H9 (cell line): ENCODE measurements around the gene SKIC8. TPM values are rescaled to one million over a fixed set of nuclear protein-coding genes. Genes with fewer than 3 reads are reported as not detected.

Source experiments
- DNase-seq: peaks from one replicate; pipeline ENCODE4 v3.0.0-alpha.2; 2017
- H2AFZ ChIP-seq: one replicate; pipeline ENCODE4 v1.6.1; 2013; ENCODE audit warnings: mild to moderate bottlenecking, low read length, control low read depth, moderate library complexity
- H2AK5ac ChIP-seq: 2 replicates; pipeline ENCODE4 v1.6.1; 2013; ENCODE audit warnings: low read length, control low read depth, mixed read lengths; ENCODE audit not compliant: insufficient read length
- H2BK120ac ChIP-seq: one replicate; pipeline ENCODE4 v1.6.1; 2013; ENCODE audit warnings: low read depth, mild to moderate bottlenecking, low read length, control low read depth, inconsistent platforms; ENCODE audit not compliant: poor library complexity, severe bottlenecking
- H2BK12ac ChIP-seq: 2 replicates; pipeline ENCODE4 v1.6.1; 2013; ENCODE audit warnings: low read length, control low read depth, mixed read lengths, low read depth; ENCODE audit not compliant: insufficient read length
- H2BK15ac ChIP-seq: 2 replicates; pipeline ENCODE4 v1.6.1; 2013; ENCODE audit warnings: low read depth, low read length, control low read depth
- H2BK20ac ChIP-seq: one replicate; pipeline ENCODE4 v1.6.1; 2013; ENCODE audit warnings: low read depth, mild to moderate bottlenecking, low read length, control low read depth, inconsistent platforms; ENCODE audit not compliant: poor library complexity, severe bottlenecking
- H2BK5ac ChIP-seq: 2 replicates; pipeline ENCODE4 v1.6.1; 2013; ENCODE audit warnings: low read length, control low read depth, mixed read lengths; ENCODE audit not compliant: insufficient read length
- H3K14ac ChIP-seq: 2 replicates; pipeline ENCODE4 v1.6.1; 2013; ENCODE audit warnings: low read length, control low read depth; ENCODE audit not compliant: insufficient read depth
- H3K18ac ChIP-seq: 2 replicates; pipeline ENCODE4 v1.6.1; 2013; ENCODE audit warnings: low read depth, mild to moderate bottlenecking, mixed read lengths, low read length, control low read depth; ENCODE audit not compliant: insufficient read length
- H3K23ac ChIP-seq: 2 replicates; pipeline ENCODE4 v1.6.1; 2013; ENCODE audit warnings: low read length, control low read depth, mixed read lengths, low read depth; ENCODE audit not compliant: insufficient read length
- H3K23me2 ChIP-seq: 2 replicates; pipeline ENCODE4 v1.6.1; 2013; ENCODE audit warnings: low read depth, mild to moderate bottlenecking, mixed read lengths, low read length, control low read depth; ENCODE audit not compliant: insufficient read length, poor library complexity, severe bottlenecking
- H3K27ac ChIP-seq: 2 replicates; pipeline ENCODE4 v1.5.1; 2013; ENCODE audit warnings: low read length, control low read depth, mixed read lengths, low read depth; ENCODE audit not compliant: insufficient read length
- H3K27me3 ChIP-seq: 2 replicates; pipeline ENCODE4 v1.6.1; 2013; ENCODE audit warnings: low read length, control low read depth, inconsistent platforms; ENCODE audit not compliant: insufficient read depth
- H3K4ac ChIP-seq: 2 replicates; pipeline ENCODE4 v1.6.1; 2013; ENCODE audit warnings: low read depth, mild to moderate bottlenecking, control low read depth, inconsistent platforms, low read length, moderate library complexity
- H3K4me1 ChIP-seq: 2 replicates; pipeline ENCODE4 v1.6.1; 2013; ENCODE audit warnings: low read length, control low read depth, inconsistent platforms; ENCODE audit not compliant: insufficient read depth
- H3K4me2 ChIP-seq: 2 replicates; pipeline ENCODE4 v1.6.1; 2013; ENCODE audit warnings: low read length, control low read depth, mixed read lengths; ENCODE audit not compliant: insufficient read length, insufficient read depth
- H3K56ac ChIP-seq: 2 replicates; pipeline ENCODE4 v1.6.1; 2013; ENCODE audit warnings: low read depth, mild to moderate bottlenecking, mixed read lengths, low read length, control low read depth; ENCODE audit not compliant: insufficient read length
- H3K79me1 ChIP-seq: 2 replicates; pipeline ENCODE4 v1.6.1; 2013; ENCODE audit warnings: low read depth, mild to moderate bottlenecking, moderate library complexity, low read length, control low read depth, inconsistent platforms; ENCODE audit not compliant: insufficient read depth, poor library complexity, severe bottlenecking
- H3K79me2 ChIP-seq: 2 replicates; pipeline ENCODE4 v1.6.1; 2013; ENCODE audit warnings: low read length, control low read depth, inconsistent platforms; ENCODE audit not compliant: insufficient read depth
- H3K9ac ChIP-seq: 2 replicates; pipeline ENCODE4 v1.6.1; 2013; ENCODE audit warnings: low read length, control low read depth, mixed read lengths; ENCODE audit not compliant: insufficient read length; ENCODE audit errors: extremely low read depth
- H3K9me3 ChIP-seq: one replicate; pipeline ENCODE4 v1.6.1; 2013; ENCODE audit warnings: low read depth, low read length, inconsistent platforms; ENCODE audit not compliant: control insufficient read depth
- H3T11ph ChIP-seq: one replicate; pipeline ENCODE4 v1.6.1; 2013; ENCODE audit warnings: mild to moderate bottlenecking, low read length, control low read depth, inconsistent platforms
- H4K20me1 ChIP-seq: one replicate; pipeline ENCODE4 v1.6.1; 2013; ENCODE audit not compliant: control insufficient read depth, insufficient read length, insufficient read depth
- H4K5ac ChIP-seq: 2 replicates; pipeline ENCODE4 v1.6.1; 2013; ENCODE audit warnings: low read depth, mild to moderate bottlenecking, mixed read lengths, low read length, control low read depth; ENCODE audit not compliant: insufficient read length
- H4K8ac ChIP-seq: replicated peaks from 2 replicates; pipeline ENCODE4 v1.6.1; 2013; ENCODE audit warnings: low read length, control low read depth, mixed read lengths, low read depth; ENCODE audit not compliant: insufficient read length
- H4K91ac ChIP-seq: 2 replicates; pipeline ENCODE4 v1.6.1; 2013; ENCODE audit warnings: low read depth, mild to moderate bottlenecking, moderate library complexity, mixed read lengths, low read length, control low read depth; ENCODE audit not compliant: insufficient read length
- H3K27ac Mint-ChIP-seq, 3 experiments: 2 replicates in 2 of 3; 3 replicates in 1 of 3; pipeline ENCODE4 v1.8.0; 2020 to 2021; ENCODE audit warnings: mixed read lengths in 3 of 3, mild to moderate bottlenecking in 1 of 3, moderate library complexity in 1 of 3
- H3K27me3 Mint-ChIP-seq: 2 replicates; pipeline ENCODE4 v1.8.0; 2021; ENCODE audit warnings: low read depth, mild to moderate bottlenecking, moderate library complexity, mixed read lengths
- H3K36me3 Mint-ChIP-seq, 3 experiments: 2 replicates in 2 of 3; 3 replicates in 1 of 3; pipeline ENCODE4 v1.8.0; 2020 to 2021; ENCODE audit warnings: low read depth in 3 of 3, mixed read lengths in 3 of 3; ENCODE audit not compliant: insufficient read depth in 1 of 3
- H3K4me1 Mint-ChIP-seq, 2 experiments: 2 replicates each; pipeline ENCODE4 v1.8.0; 2020; ENCODE audit warnings: mixed read lengths in 2 of 2
- H3K4me3 Mint-ChIP-seq, 2 experiments: 2 replicates in 1 of 2; 3 replicates in 1 of 2; pipeline ENCODE4 v1.8.0; 2020 to 2021; ENCODE audit warnings: mild to moderate bottlenecking in 2 of 2, mixed read lengths in 2 of 2, moderate library complexity in 1 of 2
- H3K9me3 Mint-ChIP-seq, 2 experiments: 2 replicates in 1 of 2; 3 replicates in 1 of 2; pipeline ENCODE4 v1.8.0; 2020; ENCODE audit warnings: mild to moderate bottlenecking in 2 of 2, mixed read lengths in 2 of 2, moderate library complexity in 1 of 2
- WGBS: extraction: QIAGEN DNeasy Blood & Tissue Kit; methylation state at CpG from one replicate; pipeline ENCODE4 v1.1.7; 2013; ENCODE audit warnings: missing lambda C conversion rate, low lambda C conversion rate, mixed read lengths; ENCODE audit not compliant: insufficient read length; ENCODE audit errors: extremely low coverage; 5-methylcytosine and 5-hydroxymethylcytosine counted together
- total RNA-seq: library from RNA; stranded (reverse); gene quantifications from 2 replicates; pipeline ENCODE4 v1.2.1, GENCODE V29; 2021
- TF ChIP-seq, protein P1 (sequence below): fragments of 200-600 bp; sonication (generic); conservative IDR thresholded peaks from 3 replicates; pipeline ENCODE4 v1.8.0; 2021; ENCODE audit warnings: antibody characterized with exemption, mild to moderate bottlenecking

Gene SKIC8
- total RNA-seq, 1 experiment from 2014 or later = 45.6 TPM

DNA sequence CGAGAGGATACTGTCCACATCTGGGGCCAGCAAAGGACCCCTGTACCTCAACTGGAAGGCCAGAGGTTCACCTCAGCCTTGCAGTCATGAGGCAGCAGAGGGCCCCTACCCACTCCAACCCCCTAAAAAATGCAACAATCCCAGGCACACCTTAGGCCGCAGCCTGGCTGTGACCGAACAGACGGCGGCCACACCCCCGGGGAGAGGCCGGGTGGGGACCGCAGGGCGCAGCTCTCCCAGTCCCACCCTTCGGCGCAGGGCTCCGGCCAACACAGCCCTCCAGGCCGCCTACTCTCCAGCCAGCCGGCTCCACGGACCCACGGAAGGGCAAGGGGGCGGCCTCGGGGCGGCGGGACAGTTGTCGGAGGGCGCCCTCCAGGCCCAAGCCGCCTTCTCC lies 35.5 kb downstream of the SKIC8 start:
- Histone ChIP-seq H3K9ac (no peak overlapping the region), H3K79me2 (no peaks in the 10 kb centered on the region), H3K56ac (no peak overlapping the region), H2BK5ac (no peak overlapping the region), H3K79me1 (no peaks in the 10 kb centered on the region), H3K23ac (no peak overlapping the region), H3K4me1 (no peaks in the 10 kb centered on the region), H3K4me2 (no peak overlapping the region), H2BK120ac (no peak overlapping the region), H2BK20ac (no peak overlapping the region), H4K20me1 (no peaks in the 10 kb centered on the region), H4K5ac (no peak overlapping the region), H3K23me2 (peaks cover 4% of the 10 kb centered on the region), H2AFZ (no peak overlapping the region), H3T11ph (no peak overlapping the region), H4K91ac (no peak overlapping the region), H3K27ac (no peak overlapping the region), H3K27me3 (no peaks in the 10 kb centered on the region), H2AK5ac (no peak overlapping the region), H3K14ac (peak overlapping the region; percentile 34; the same call in 1 of the 2 replicates), H2BK15ac (no peak overlapping the region), H3K9me3 (no peaks in the 10 kb centered on the region), H2BK12ac (no peak overlapping the region), H3K4ac (no peak overlapping the region), H3K18ac (no peak overlapping the region), H4K8ac (no peak overlapping the region)
- H3K4me1 Mint-ChIP-seq = 0 out of 4 replicates have a peak, but pooled peaks cover 2% of the 10 kb centered on the region in 2 experiments
- no peak for DNase-seq
- H3K36me3 Mint-ChIP-seq = no peaks in the 10 kb centered on the region
- no peak overlapping the region for H3K27ac Mint-ChIP-seq
- no peaks in the 10 kb centered on the region; the same call in 1 of the 2 replicates for H3K27me3 Mint-ChIP-seq
- H3K9me3 Mint-ChIP-seq = no peaks in the 10 kb centered on the region
- no peak overlapping the region for H3K4me3 Mint-ChIP-seq
- no CpG with 5 or more reads among the region's 23 CpGs for WGBS
- TF ChIP-seq, protein P1, sequence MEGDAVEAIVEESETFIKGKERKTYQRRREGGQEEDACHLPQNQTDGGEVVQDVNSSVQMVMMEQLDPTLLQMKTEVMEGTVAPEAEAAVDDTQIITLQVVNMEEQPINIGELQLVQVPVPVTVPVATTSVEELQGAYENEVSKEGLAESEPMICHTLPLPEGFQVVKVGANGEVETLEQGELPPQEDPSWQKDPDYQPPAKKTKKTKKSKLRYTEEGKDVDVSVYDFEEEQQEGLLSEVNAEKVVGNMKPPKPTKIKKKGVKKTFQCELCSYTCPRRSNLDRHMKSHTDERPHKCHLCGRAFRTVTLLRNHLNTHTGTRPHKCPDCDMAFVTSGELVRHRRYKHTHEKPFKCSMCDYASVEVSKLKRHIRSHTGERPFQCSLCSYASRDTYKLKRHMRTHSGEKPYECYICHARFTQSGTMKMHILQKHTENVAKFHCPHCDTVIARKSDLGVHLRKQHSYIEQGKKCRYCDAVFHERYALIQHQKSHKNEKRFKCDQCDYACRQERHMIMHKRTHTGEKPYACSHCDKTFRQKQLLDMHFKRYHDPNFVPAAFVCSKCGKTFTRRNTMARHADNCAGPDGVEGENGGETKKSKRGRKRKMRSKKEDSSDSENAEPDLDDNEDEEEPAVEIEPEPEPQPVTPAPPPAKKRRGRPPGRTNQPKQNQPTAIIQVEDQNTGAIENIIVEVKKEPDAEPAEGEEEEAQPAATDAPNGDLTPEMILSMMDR = no peak
